Measurements from ENCODE around the gene FCSK. TPM values are rescaled to one million over a fixed set of nuclear protein-coding genes. Genes with fewer than 3 reads are reported as not detected.

FCSK gene
- 7.3 and 10.0 TPM in 2 replicates for total RNA-seq

GRCh38 chr16:70454222-70455034 is at the start of gene FCSK:
TSS of gene FCSK (plus strand) at chr16:70454595. CDS start at chr16:70463191, 8,596 bp downstream.

GRCh38 chr16:70438969-70439862 is 15.2 kb upstream of the FCSK start, which contains the start of gene ST3GAL2:
TSS of gene ST3GAL2 (minus strand) at chr16:70439100. CDS start at chr16:70398530, 40,570 bp downstream.

GRCh38 chr16:70523076-70523742 is 68.8 kb downstream of the FCSK start, which contains the start of gene COG4:
TSS of gene COG4 (minus strand) at chr16:70523554. CDS start at chr16:70523543, 11 bp downstream.

GRCh38 chr16:70523743-70524398 is 69.5 kb downstream of the FCSK start, which contains the start of gene SF3B3:
TSS of gene SF3B3 (plus strand) at chr16:70523816. CDS start at chr16:70526657, 2,841 bp downstream.

Other genes with a start within 250 kb of the FCSK start
- gene EXOSC6, start 202.7 kb upstream of the FCSK start, total RNA-seq, result 29.6 and 33.0 TPM in 2 replicates
- 82.2 and 138 TPM in 2 replicates for gene AARS1, start 165.1 kb upstream of the FCSK start, total RNA-seq
- 15.2 and 23.9 TPM in 2 replicates for gene DDX19B, start 155.4 kb upstream of the FCSK start, total RNA-seq
- 31.9 and 36.5 TPM in 2 replicates for gene DDX19A, start 107.7 kb upstream of the FCSK start, total RNA-seq
- 32.3 and 42.5 TPM in 2 replicates for gene ST3GAL2, start 15.5 kb upstream of the FCSK start, total RNA-seq
- gene COG4, start 69.0 kb downstream of the FCSK start, total RNA-seq, result 52.7 and 75.7 TPM in 2 replicates
- gene SF3B3, start 69.2 kb downstream of the FCSK start, total RNA-seq, result 72.9 and 82.5 TPM in 2 replicates
- gene IL34, start 192.0 kb downstream of the FCSK start, total RNA-seq, result 0.63 and 0.75 TPM in 2 replicates
- gene MTSS2, start 231.5 kb downstream of the FCSK start, total RNA-seq, result 6.7 and 16.6 TPM in 2 replicates